ENCODE data around the gene DGCR6L.
A peak's percentile ranks its signal among the peaks of the same experiment; 100 is the strongest.
"Not testable (repeated sequence)": the region's sequence is repeated elsewhere in the genome, so short reads cannot be mapped to it uniquely, and the experiment has no call there.

DGCR6L gene

GRCh38 chr22:20291249-20291586 is 28.6 kb downstream of the DGCR6L start:
- DNase-seq, result no peak

- no peak for DNase-seq
Observed at GRCh38 chr22:20290578-20291248, 29.1 kb downstream of the DGCR6L start.

GRCh38 chr22:20290045-20290392 is 29.8 kb downstream of the DGCR6L start:
- no peak for DNase-seq

GRCh38 chr22:20289182-20290044 is 30.4 kb downstream of the DGCR6L start:
- DNase-seq, result not testable (repeated sequence)

GRCh38 chr22:20286784-20287423 is 33.0 kb downstream of the DGCR6L start:
- DNase-seq, result not testable (repeated sequence)

GRCh38 chr22:20286312-20286660 is 33.6 kb downstream of the DGCR6L start:
- not testable (repeated sequence) for DNase-seq

- DNase-seq, result peak; percentile 63 to 72
Observed at GRCh38 chr22:20285473-20286311, 34.2 kb downstream of the DGCR6L start.

GRCh38 chr22:20284471-20285086 is 35.3 kb downstream of the DGCR6L start:
- DNase-seq, result no peak

GRCh38 chr22:20283674-20284066 is 36.2 kb downstream of the DGCR6L start:
- no peak for DNase-seq

- no peak for DNase-seq
Observed at GRCh38 chr22:20282901-20283673, 36.8 kb downstream of the DGCR6L start.

- DNase-seq, result no peak
Observed at GRCh38 chr22:20281891-20282290, 38.0 kb downstream of the DGCR6L start.

- DNase-seq, result not testable (repeated sequence)
Observed at GRCh38 chr22:20281473-20281872, 38.4 kb downstream of the DGCR6L start.

- DNase-seq, result no peak
Observed at GRCh38 chr22:20280866-20281265, 39.0 kb downstream of the DGCR6L start.

GRCh38 chr22:20280163-20280562 is 39.7 kb downstream of the DGCR6L start:
- DNase-seq, result not testable (repeated sequence)

GRCh38 chr22:20279662-20280134 is 40.2 kb downstream of the DGCR6L start:
- no peak for DNase-seq

GRCh38 chr22:20278726-20279490 is 41.0 kb downstream of the DGCR6L start:
- DNase-seq, result not testable (repeated sequence)

GRCh38 chr22:20277936-20278635 is 41.8 kb downstream of the DGCR6L start:
- DNase-seq, result not testable (repeated sequence)

GRCh38 chr22:20276468-20276867 is 43.4 kb downstream of the DGCR6L start:
- DNase-seq, result no peak

- no peak for DNase-seq
Observed at GRCh38 chr22:20275836-20276235, 44.0 kb downstream of the DGCR6L start.

- not testable (repeated sequence) for DNase-seq
Observed at GRCh38 chr22:20275325-20275724, 44.5 kb downstream of the DGCR6L start.

Measured in CD4-positive, alpha-beta T cell treated with Interferon alpha-2 for 1 hour (primary cell).